Activated CD4-positive, alpha-beta T cell treated with anti-CD3 and anti-CD28 coated beads, Interleukin-2, Interleukin-4, amounts not matched to agents 100 ng/mL and 50 ng/mL, durations not matched to agents 16 hours and 8 hours (primary cell): ENCODE measurements around the gene PKDREJ.
A peak's percentile ranks its signal among the peaks of the same experiment; 100 is the strongest.
"Not testable (repeated sequence)": the region's sequence is repeated elsewhere in the genome, so short reads cannot be mapped to it uniquely, and the experiment has no call there.

Source experiments
- DNase-seq: peaks from one replicate; pipeline ENCODE4 v3.0.0-alpha.2; 2020; ENCODE audit warnings: low spot score

PKDREJ gene, protein sequence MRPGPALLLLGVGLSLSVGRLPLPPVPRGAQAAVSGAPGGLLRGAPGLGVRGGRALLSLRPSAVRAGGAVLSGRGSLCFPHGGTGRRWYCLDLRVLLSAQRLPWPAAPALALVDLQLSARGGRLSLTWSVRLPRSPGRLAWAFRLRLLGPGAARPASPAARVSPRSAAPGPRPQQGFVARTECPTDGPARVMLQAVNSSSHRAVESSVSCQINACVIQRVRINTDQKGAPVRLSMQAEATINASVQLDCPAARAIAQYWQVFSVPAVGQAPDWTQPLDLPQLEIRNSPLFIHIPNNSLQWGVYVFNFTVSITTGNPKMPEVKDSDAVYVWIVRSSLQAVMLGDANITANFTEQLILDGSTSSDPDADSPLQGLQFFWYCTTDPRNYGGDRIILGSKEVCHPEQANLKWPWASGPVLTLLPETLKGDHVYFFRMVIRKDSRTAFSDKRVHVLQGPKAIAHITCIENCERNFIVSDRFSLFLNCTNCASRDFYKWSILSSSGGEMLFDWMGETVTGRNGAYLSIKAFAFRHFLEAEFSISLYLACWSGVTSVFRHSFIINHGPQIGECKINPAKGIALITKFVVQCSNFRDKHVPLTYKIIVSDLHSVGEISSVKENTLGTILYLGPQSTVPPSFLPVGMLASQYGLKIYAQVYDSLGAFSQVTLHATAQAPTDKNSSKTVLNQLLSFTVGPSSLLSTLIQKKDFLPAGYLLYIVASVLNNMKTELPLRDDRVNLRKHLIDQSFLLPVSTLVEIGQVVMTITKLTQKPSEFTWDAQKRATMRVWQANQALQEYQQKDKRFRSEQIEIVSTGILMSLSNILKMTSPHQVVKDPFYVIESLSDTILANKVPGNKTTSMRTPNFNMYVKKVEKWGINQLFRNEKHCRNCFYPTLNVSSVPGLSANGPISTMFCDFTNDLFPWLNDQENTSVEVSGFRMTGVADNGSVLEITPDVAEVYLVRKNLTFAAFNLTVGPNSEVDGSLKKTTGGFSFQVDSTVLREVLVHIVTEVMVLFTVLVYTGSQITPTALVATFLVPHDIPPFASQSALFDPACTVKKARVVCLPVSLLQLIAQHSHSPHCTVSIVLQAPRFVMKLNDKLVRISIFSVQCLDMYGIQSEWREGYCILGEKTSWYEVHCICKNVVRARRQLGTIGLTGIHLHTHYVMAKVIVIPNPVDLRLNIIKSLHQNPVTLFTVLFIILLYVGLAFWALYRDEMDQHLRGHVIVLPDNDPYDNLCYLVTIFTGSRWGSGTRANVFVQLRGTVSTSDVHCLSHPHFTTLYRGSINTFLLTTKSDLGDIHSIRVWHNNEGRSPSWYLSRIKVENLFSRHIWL (N-terminal part only)

DNA sequence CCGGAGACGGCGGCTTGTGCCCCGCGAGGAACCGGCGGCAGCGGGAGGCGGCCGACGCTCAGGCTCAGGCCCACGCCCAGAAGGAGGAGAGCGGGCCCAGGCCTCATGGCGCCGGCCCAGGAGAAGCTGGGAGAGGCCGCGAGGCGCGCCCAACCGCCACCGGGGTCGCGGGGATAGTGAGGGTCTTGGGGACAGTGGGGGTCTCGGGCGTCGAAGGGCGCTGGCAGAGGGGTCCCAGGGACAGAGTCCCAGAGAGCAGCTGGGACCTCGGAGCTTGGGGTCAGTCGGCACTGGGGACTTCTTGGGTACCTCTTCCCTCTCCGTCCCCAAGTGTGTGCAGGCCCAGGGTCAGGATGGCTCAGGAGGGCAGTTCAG, at the start of gene PKDREJ:
TSS of gene PKDREJ (minus strand) at position 128 of the 375 bp plus-strand sequence. CDS start at position 107, 21 bp downstream.
- DNase-seq, result no peak

DNA sequence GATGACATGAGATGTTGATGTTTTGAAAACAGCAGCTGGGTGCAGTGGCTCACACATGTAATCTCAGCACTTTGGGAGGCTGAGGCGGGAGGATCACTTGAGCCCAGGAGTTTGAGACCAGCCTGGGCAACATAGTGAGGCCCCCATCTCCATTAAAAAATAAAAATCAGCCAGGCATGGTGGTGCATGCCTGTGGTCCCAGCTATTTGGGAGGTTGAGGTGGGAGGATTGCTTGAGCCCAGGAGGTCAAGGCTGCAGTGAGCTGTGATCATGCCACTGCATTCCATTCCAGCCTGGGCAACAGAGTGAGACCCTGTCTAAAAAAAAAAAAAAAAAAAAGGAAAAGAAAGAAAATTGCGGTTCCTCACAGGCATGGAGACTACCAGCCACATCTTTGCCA, 49.7 kb upstream of the PKDREJ start:
- DNase-seq, result not testable (repeated sequence)

DNA sequence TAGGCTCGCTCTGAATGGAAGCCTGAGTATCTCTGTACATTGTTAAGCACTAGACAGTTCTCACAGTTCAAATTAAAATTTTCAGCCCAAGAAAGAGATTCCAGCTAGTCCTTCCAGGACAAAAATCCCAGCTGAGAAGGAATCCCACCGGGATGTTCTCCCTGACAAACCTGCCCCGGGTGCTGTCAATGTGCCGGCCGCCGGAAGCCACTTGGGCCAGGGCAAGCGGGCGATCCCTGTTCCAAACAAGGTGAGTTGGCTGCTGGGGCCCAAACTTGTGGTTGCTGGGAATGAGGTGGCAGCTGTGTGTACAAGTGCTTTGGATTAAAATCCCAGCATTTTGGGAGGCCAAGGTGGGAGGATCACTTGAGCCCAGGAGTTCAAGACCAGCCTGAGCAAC, 48.9 kb upstream of the PKDREJ start:
- no peak for DNase-seq

DNA sequence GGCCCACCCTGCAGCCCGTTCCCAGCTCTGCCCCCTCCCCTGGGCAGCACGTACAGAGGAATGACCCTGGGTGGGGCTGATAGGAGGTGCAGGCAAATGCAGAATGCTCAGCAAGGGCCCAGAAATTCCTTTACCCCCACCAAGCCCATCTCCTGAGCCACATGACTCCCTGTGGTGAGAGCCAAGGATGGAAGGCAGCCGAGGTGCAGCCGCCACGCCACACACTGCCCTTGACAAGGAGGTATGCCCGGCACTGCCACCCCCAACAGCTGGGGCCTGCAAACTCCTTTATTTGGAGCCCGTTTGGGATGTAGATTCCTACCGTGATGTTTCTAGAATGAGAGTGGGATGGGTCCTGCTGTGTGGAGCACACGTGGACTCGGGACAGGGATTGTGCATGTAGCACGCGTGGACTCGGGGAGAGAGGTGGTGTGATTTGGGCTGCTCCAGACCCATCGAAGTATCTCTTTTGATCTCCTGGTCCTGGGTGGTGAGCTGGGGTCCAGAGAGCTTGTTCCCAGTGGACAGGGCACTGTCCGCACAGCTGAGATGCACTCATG, 46.5 kb upstream of the PKDREJ start:
- DNase-seq, result no peak

DNA sequence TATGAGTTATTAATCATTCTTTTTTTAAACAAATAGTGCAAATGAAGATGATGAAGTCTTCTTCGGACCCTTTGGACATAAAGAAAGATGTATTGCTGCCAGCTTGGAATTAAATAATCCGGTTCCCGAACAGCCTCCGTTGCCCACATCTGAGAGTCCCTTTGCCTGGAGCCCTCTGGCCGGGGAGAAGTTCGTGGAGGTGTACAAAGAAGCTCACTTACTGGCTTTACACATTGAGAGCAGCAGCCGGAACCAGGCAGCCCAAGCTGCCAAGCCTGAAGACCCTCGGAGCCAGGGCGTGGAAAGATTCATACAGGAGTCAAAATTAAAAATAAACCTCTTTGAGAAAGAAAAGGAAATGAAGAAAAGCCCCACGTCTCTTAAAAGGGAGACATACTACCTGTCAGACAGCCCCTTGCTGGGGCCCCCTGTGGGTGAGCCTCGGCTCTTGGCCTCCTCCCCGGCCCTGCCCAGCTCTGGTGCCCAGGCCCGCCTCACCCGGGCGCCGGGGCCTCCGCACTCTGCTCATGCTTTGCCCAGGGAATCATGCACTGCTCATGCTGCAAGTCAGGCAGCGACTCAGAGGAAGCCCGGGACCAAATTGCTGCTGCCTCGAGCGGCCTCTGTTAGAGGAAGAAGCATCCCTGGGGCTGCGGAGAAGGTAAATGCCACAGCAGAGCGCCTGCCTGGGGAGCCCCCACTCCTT, 45.3 kb upstream of the PKDREJ start:
- no peak for DNase-seq

DNA sequence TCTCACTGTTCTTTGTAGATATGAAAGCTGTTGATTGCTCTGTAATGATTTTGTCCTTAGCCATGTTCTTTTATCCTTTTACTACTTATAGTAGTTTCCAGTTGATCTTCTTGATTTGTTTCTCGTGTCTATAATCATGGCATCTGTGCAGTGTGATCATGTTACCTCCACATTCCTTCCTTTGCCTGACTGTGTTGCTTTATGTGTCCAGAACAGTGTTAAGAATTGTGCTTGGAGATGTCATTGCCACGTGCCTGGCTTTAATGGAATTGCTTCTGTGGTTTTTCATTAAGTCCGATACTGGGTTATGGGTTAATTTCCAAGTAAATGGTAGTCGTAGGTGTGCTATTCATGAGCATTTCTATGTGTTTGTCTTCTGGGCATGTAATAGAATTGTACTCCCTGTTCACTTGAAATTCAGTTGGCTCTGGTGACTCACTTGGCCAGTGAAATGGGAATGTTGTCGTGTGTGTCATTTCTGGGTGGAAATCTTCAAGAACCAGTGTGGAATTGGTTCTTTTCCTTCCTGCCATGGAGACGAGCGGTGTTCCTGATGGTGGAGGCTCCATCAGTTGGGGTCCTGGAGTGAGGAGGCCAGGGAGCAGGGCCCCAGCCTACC, 40.3 kb upstream of the PKDREJ start:
- DNase-seq, result no peak

DNA sequence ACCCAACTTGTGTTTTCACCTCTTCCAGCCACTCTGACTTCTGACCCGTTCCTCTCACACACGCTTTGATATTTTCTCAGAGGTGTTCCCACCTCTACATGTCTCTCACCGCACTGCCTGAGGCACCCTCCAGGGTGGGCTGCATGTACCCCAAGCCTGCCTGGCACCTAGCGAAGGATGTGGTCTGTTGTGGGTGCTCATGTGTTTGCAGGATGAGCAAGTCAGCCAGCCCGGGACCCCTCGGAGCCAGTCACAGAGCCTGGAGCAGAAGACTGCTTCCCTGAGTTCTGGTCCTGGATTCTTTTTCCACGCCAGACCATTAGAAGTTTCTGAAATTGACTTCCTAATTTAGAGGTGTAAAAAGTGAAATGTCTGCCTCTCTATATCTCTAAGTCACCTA, 37.3 kb upstream of the PKDREJ start:
- DNase-seq, result no peak

DNA sequence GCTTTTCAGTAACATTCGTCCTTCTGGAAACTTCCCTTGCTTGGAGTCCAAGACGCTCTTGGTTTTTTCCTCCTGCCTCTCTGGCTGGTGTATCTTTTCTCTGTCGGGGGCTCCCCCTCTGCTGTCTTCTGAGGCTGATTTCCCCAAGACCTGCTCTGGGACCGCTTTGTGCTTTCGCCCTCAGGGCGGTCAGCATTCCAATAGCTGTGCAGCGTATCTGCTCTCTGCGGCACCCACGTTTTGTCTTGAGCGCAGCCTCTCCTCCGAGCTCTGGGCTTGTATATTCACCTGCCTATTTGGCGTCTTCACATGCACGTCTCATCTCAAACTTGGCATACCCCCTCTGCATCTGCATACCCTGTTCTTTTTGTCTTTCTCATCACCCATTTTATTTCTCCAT, 36.0 kb upstream of the PKDREJ start:
- no peak for DNase-seq

DNA sequence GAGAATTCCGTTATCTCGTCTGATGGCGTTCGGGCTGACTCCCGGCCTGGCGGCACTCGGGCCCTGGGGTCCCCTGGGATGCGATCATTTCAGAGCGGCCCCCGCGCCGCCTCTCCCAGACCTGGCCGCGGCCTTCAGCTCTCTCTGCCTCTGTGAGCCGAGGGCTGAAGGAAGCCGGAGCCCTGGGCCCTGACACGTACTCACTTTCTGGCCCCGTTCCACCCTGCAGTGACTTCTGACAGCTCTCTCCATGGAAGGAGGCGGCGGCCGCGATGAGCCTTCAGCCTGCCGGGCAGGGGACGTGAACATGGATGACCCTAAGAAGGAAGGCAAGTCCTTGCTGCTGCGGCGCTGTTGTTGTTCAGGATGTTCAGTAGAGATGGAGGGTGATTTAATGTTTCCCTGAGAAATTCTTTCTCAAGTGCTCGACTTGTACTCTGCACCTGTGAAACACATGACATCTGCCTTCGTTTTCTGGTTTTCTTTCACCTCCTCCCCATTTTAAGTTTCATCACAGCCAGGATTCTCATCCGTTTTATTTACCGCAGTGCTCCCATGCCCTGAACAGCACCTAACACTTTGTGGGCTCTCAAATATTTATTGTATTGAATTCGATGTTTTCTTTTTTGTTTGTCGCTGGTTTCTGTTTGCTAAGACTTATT, 34.1 kb upstream of the PKDREJ start:
- DNase-seq, result no peak

DNA sequence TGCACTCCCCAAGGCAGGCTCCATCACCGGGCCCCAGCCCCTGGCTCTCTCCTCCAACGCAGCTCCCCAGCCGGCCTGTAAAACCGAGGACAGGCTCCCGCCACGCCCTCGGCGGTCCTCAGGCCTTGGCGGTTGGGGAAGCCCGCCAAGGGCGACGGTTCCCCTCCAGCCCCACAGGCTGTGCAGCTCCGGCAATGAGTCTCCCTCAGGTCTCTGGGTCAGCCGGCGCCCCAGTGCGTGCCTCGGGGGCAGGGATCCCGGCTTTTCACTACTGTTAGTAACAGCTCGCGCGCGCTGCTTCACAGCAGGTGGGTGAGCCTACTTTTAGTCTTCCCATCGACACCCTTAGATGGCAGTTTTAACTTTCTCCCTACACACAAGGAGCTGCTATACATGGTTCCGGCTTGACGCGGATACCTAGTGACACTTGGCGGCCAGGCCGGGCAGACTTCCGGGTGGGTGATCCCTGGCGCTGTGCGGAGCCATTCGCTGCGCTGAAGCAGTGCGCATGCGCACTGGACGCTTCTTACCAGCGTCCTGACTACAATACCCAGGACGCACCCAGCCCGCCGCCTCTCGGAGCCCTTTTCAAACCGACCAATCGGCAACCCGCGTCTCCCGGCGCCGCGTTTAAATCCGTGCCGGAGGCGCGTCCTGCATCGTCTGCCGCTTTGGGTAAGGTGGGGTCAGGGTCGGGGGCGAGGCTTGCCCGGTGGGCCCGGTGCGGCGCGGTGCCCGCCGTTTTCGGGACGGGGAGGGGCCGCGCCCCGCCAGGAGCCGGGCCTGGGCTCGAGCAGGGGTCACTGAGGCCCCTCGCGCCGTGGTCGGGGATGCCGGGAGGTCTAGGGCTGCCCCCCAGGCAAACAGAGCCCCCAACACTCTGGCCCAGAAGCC, 33.4 kb upstream of the PKDREJ start, which contains the start of gene GTSE1:
TSS of gene GTSE1 (plus strand) at position 614 of the 894 bp plus-strand sequence. CDS start 531 bp downstream, outside the sequence.
- DNase-seq, result peak; percentile 99

DNA sequence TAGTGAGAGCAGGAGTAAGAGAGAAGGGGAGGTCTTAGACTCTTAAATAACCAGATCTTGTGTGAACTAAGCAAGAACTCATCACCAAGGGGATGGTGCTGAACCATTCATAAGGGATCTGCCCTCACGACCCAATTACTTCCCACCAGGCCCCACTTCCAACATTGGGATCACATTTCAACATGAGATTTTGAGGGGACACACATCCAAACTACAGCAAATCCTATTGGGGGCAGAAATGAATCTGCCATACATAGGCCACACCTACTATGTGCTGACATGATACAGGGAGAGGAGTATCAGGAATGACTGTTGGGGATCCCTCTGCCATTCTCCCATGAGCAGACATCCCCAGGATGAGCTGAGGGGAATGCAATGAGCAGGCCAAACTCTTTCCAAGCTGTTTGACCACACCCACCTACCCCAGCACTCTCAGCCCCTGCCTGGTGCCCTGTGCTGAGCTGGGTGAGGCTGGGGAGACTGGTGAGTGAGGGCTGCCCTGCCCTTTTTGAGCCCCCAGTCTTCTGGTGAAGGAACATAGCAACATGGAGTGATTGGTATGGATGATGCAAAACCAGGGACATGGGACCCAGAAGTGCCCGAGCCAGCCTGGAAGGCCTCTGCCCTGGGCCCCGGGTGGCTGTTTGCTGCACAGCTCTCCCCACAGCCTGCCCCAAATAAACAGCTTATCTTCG, 32.3 kb upstream of the PKDREJ start:
- no peak for DNase-seq

DNA sequence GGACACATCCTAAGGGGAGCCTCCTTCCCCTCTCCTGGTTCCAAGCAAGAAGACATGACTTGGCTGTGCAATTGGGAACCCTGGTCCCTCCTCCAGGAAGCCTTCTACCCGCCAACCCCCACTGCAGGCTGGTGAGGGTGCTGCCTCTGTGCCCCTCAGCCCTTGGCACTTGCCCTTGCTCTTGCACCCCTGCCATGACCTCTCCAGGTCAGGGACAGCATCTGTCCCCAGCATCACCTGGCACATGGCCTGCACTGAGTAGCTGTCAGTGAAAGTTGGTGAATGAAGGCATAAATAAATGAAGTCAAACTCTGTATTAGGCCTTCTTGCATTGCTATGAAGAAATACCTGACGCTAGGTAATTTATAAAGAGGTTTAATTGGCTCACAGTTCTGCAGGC, 31.6 kb upstream of the PKDREJ start:
- no peak for DNase-seq

DNA sequence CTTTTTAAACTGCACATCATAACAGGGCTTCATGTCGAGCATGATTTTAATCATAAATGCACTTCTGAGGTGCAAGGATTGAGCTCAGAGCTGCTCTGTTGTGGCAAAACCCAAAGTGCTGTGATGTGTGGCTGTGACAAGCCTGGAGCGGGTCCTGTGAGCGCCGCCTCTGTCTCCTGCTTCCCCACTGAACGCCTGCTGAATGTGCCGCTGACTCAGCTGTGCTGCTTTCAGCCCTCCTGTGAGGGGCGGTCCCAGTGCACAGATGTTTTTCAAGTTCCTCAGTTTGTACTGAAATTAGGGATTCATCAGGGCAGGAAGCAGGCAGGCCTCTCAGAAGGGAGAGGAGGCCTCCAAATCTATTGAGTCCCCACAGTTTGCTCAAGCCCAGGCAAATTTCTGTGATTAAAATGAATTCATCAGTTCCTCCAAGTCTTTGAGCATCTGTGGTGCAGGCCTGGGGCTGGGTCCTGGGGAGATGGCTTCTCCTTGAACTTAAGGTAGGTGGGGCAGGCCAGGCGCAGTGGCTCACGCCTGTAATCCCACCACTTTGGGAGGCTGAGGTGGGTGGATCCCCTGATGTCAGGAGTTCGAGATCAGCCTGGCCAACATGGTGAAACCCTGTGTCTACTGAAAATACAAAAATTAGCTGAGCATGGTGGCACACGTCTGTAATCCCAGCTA, 30.6 kb upstream of the PKDREJ start:
- DNase-seq, result no peak

DNA sequence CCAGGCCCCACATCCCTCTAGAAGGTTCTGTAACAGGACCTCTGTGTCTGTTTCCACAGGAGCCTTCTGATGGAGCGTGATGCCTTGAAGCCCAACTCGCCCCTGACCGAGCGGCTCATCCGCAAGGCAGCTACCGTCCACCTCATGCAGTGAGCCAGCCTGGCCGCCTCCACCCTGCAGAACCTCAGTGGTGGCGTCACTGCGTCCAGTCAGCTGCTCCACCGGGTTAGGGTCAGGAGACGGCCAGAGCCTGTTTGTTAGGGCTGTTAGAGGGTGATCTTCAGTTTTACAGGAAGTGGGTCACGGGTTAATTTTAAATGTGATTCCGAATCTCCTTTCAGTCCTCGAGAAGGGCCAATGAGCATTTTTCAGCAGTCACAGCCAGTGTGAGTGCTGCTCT, 29.6 kb upstream of the PKDREJ start:
- no peak for DNase-seq

DNA sequence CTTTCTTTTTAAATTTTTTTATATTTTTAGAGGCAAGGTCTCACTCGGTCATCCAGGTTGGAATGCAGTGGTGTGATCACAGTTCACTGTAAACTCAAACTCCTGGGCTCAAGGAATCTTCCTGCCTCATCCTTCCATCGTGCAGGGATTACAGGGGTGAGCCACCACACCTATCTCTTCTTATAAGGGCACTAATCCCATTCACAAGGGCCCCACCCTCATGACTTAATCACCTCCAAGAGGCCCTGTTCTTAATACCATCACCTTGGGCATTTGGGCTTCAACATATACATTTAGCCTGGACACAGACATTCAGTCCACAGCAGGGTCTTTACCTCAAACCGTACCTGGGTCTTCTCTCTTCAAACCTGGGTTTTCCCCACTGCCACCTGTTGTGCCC, 29.0 kb upstream of the PKDREJ start:
- DNase-seq, result no peak

DNA sequence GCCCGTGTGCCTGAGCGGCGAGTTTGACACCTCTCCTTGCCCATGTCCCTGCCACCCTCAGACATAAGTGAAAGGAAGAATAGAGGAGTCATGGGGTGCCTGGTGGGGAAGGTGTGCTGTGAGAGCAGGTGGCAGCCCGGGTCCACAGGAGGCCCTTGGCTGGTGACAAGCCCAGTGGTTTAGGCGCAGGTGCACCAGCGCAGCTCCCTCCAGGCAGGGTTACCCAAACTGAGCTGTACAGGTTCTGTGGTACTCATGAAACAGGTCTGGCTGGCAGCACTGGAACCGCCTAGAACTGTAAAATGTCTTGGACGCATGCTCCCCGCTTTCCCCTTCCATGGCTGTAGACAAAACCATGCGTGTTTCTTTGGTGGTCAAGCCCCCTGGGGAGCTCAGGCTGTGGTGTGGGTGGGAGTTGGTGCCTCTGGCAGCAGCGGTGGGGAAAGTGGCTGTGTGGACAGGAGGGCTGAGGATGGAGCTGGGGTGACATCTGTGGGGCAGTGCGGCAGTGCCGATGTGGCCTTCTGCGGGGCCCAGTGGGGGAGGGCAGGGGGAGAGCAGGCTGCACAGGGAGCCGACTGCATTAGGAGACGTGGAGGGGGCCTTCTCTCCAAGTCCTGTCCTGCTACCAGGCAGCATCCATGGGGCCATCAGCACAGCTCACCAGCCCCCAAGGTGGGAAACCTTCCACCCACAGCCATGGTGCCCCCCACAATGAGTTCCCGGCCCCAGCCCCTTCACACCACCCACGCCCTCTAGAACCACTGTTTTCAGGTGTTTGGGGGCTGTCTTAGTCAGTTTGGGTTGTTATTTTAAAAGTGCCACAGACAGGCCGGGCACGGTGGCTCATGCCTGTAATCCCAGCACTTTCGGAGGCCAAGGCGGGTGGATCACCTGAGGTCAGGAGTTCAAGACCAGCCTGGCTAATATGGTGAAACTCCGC, 28.0 kb upstream of the PKDREJ start:
- no peak for DNase-seq
